Uterus (tissue), 4 donors: ENCODE results near the gene TMEM167A. TPM values are rescaled to one million over a fixed set of nuclear protein-coding genes. Genes with fewer than 3 reads are reported as not detected.
"Not testable (repeated sequence)": the region's sequence is repeated elsewhere in the genome, so short reads cannot be mapped to it uniquely, and the experiment has no call there.

Experiments
- DNase-seq, 2 donors: peaks; one replicate each; pipeline ENCODE4 v3.0.0-alpha.2; 2019 to 2020
- H3K27ac ChIP-seq, 2 donors: fragments of 200-600 bp; sonication (generic); 1 replicate in 1 of 2; 2 replicates in 1 of 2; pipeline ENCODE4 v1.5.1; 2016 to 2018
- H3K27me3 ChIP-seq, 2 donors: fragments of 200-600 bp; sonication (generic); one replicate each; pipeline ENCODE4 v1.5.1; 2018 to 2019; ENCODE audit warnings: control low read depth in 1 of 2
- H3K36me3 ChIP-seq, 2 donors: fragments of 200-600 bp; sonication (generic); one replicate each; pipeline ENCODE4 v1.5.1; 2019; ENCODE audit warnings: control low read depth in 1 of 2
- H3K4me1 ChIP-seq, 2 donors: fragments of 200-600 bp; sonication (generic); one replicate each; pipeline ENCODE4 v1.5.1; 2018 to 2019; ENCODE audit warnings: control low read depth in 1 of 2
- H3K4me3 ChIP-seq, 2 donors: fragments of 200-600 bp; sonication (generic); 1 replicate in 1 of 2; 2 replicates in 1 of 2; pipeline ENCODE4 v1.5.1; 2018 to 2019; ENCODE audit warnings: mild to moderate bottlenecking in 1 of 2
- H3K9me3 ChIP-seq, 2 donors: fragments of 200-600 bp; sonication (generic); one replicate each; pipeline ENCODE4 v1.5.1; 2019; ENCODE audit warnings: control low read depth in 1 of 2
- POLR2A ChIP-seq, 2 donors: fragments of 450-650 bp; IDR thresholded peaks; one replicate each; pipeline ENCODE4 v1.6.1; 2016; ENCODE audit warnings: antibody characterized with exemption in 2 of 2, mild to moderate bottlenecking in 1 of 2, moderate library complexity in 1 of 2
- intact Hi-C: fragments of 100-400 bp; cut with DNase I; formaldehyde crosslinking; loops from one replicate; pipeline ENCODE4 v1.15.1; 2023; ENCODE audit warnings: low total_unique reads
- total RNA-seq, 4 donors: library from RNA; depleted of rRNA in 3 of 4; stranded (reverse); fragments of >200 nt in 3 of 4; gene quantifications; one replicate each; pipeline versions ENCODE4 v1.1.0 to v1.2.4, GENCODE V29; 2014 to 2023
- TF ChIP-seq, protein P1 (sequence below), 4 experiments: fragments of 200-600 bp in 2 of 4; fragments of 450-650 bp in 2 of 4; sonication (generic) in 2 of 4; IDR thresholded peaks; one replicate each; pipeline ENCODE4 v1.5.1; 2016 to 2019; ENCODE audit warnings: antibody characterized with exemption in 4 of 4, mild to moderate bottlenecking in 2 of 4, moderate library complexity in 1 of 4
- donor health status: DM: yes; HTN: yes; CAD: no.

Gene TMEM167A
- total RNA-seq, 4 donors from 2014 or later, result 16.9 to 118 (median 32.3) TPM

DNA sequence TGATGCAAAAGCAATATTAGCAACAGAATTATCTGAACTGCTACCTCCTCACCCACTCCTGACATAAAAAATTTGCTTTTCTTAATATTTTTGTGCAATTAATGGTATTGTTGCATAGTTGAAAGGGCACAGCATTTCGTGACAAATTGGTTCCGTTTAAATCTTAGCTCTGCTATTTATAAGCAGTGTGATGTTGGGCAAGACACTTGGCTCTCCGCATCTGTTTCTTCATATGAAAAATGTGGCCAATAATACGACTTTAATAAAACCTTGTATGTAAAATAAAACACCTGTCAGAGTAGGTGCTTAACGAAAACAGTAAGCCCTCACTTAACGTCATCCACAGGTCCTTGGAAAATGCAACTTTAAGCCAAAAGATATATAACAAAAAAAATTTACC is 4.2 kb downstream of the TMEM167A start:
- no peak for DNase-seq
- TF ChIP-seq POLR2A (IDR thresholded peaks at IDR 0.05), result no peak
- TF ChIP-seq, protein P1, sequence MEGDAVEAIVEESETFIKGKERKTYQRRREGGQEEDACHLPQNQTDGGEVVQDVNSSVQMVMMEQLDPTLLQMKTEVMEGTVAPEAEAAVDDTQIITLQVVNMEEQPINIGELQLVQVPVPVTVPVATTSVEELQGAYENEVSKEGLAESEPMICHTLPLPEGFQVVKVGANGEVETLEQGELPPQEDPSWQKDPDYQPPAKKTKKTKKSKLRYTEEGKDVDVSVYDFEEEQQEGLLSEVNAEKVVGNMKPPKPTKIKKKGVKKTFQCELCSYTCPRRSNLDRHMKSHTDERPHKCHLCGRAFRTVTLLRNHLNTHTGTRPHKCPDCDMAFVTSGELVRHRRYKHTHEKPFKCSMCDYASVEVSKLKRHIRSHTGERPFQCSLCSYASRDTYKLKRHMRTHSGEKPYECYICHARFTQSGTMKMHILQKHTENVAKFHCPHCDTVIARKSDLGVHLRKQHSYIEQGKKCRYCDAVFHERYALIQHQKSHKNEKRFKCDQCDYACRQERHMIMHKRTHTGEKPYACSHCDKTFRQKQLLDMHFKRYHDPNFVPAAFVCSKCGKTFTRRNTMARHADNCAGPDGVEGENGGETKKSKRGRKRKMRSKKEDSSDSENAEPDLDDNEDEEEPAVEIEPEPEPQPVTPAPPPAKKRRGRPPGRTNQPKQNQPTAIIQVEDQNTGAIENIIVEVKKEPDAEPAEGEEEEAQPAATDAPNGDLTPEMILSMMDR (IDR thresholded peaks at IDR 0.05), result no peak
- H3K4me3 ChIP-seq, result no peak overlapping the region
- H3K27me3 ChIP-seq, result no peaks in the 10 kb centered on the region
- intact Hi-C loops, result no loop called here
- no peak overlapping the region for H3K27ac ChIP-seq
- H3K4me1 ChIP-seq, result no peaks in the 10 kb centered on the region
- no peaks in the 10 kb centered on the region for H3K9me3 ChIP-seq
- no peaks in the 10 kb centered on the region for H3K36me3 ChIP-seq

DNA sequence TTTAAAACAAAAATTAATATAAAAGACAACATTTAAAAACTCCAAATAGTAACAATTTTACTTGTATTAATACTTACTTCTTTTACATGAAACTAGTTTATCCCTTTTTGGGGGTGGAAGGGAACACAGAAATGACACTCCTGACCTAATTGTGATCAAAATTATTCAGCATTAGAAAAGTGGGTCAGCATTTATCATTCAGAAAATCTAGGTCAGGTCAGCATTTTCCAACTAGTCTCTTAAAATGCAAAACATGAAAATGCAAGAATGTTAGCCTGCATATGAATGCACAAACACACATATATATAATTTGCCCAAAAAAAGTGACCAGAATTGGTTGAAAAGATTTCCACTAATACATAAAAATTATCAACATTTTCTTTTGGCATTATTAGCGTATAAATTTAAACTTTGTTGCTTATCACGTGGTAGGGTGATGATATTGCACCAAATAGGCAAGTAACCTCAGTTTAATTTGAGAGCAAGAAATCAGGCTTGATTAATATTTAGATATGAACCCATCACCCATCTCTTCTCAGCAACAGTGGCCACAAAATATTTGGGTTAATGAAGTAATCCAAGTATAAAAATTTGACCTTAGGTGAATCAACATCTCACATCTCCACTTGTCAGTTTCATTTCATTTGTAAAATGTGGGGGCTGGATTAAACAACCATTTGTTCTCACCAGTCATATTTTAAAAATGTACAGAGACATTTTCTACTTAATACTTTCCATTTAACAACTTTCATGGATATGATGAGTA is 5.7 kb downstream of the TMEM167A start:
- Histone ChIP-seq H3K4me1 (no peaks in the 10 kb centered on the region), H3K4me3 (no peak overlapping the region), H3K27me3 (no peaks in the 10 kb centered on the region), H3K27ac (no peak overlapping the region), H3K9me3 (no peaks in the 10 kb centered on the region), H3K36me3 (no peaks in the 10 kb centered on the region)
- TF ChIP-seq POLR2A (IDR thresholded peaks at IDR 0.05), result no peak
- TF ChIP-seq, protein P1 (IDR thresholded peaks at IDR 0.05), result no peak
- intact Hi-C loops, result no loop called here
- DNase-seq, result no peak

DNA sequence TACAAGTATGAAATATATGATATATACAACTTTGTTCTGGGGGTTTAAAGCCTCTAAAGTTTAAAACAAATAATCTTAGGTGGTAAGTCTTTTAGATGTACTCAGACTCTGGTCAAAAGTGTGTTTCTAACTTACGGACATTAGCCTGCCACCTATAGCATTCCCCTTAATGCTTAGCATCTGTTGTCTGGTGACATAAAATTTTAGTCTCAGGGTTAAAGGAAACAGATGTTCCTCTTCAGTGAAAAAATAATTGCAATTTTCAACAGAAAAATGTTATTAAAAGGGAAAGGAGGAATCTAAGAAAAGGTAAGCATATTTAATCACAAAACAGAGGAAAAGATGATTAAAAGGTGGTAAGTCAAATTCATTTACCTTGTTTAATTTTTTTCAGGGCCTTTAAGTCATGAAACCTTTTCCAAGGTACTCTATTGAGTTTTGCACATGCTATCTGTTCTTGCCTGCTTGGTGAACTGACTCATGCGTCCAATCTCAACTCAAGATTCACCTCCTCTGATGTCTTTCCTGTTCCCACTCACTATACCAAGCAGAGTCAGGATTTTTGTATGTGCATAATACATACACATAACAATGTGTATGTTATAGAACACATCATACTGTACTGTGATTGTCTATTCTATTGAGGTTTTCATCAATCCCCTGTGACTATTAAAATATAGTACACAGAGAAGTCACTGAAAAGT is 7.9 kb downstream of the TMEM167A start:
- TF ChIP-seq, protein P1 (IDR thresholded peaks at IDR 0.05), result no peak
- no peak for TF ChIP-seq POLR2A (IDR thresholded peaks at IDR 0.05)
- intact Hi-C loops, result no loop called here
- H3K27me3 ChIP-seq, result no peaks in the 10 kb centered on the region
- H3K4me1 ChIP-seq, result no peaks in the 10 kb centered on the region
- H3K36me3 ChIP-seq, result no peaks in the 10 kb centered on the region
- no peak overlapping the region for H3K4me3 ChIP-seq
- H3K9me3 ChIP-seq, result no peaks in the 10 kb centered on the region
- no peak for DNase-seq
- no peak overlapping the region for H3K27ac ChIP-seq

DNA sequence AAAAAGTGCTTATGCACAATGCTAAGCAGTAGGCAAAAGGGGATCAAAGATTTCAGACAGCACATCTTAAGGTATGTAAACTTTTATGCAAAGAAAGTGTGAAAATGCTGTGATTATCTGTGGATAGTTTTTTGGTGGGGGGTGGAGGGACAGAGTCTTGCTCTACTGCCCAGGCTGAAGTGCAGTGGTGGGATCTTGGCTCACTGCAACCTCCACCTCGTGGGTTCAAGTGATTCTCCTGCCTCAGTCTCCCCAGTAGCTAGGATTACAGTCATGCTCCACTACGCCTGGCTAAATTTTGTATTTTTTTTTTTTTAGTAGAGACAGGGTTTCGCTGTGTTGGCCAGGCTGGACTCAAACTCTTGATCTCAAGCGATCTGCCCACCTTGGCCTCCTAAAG is 9.8 kb downstream of the TMEM167A start:
- H3K9me3 ChIP-seq, H3K27me3 ChIP-seq, H3K4me3 ChIP-seq, H3K27ac ChIP-seq, H3K36me3 ChIP-seq, H3K4me1 ChIP-seq, intact Hi-C loops, DNase-seq: not testable (repeated sequence)

DNA sequence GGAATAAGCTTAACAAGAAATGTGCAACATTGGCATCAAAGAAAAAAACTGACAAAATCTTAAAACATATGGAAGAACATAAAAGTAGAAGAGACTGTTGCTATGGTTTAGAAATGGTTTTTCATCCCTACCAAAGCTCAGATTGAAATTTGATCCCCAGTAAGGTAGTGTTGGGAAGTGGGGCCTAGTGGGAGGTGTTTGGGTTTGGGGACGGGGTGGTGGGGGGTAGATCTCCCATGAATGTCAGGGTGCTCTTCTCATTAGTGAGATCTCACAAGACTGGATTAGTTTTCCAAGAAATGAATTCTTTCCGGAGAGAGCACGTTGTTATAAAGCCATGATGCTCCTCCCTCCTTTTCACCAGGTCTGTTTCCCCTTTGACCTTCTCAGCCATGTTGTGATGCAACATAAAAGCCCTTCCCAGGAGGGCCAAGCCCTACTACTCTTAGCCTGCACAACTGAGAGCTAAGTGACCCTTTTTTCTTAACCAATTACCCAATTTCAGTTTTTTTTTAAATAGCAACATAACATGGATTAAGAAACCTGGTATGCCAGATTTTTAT is 10.6 kb downstream of the TMEM167A start:
- H3K4me1 ChIP-seq, result no peaks in the 10 kb centered on the region
- no peaks in the 10 kb centered on the region for H3K36me3 ChIP-seq
- TF ChIP-seq, protein P1 (IDR thresholded peaks at IDR 0.05), result no peak
- TF ChIP-seq POLR2A (IDR thresholded peaks at IDR 0.05), result no peak
- H3K4me3 ChIP-seq, result no peak overlapping the region
- H3K27me3 ChIP-seq, result no peaks in the 10 kb centered on the region
- no peak overlapping the region for H3K27ac ChIP-seq
- DNase-seq, result no peak
- intact Hi-C loops, result no loop called here
- H3K9me3 ChIP-seq, result no peaks in the 10 kb centered on the region
